ENCODE data around the gene KRT76.
"Not testable (repeated sequence)": the region's sequence is repeated elsewhere in the genome, so short reads cannot be mapped to it uniquely, and the experiment has no call there.

KRT76 gene

GRCh38 chr12:52796839-52797528 is 19.8 kb upstream of the KRT76 start:
- DNase-seq, result no peak

- no peak for DNase-seq
Observed at GRCh38 chr12:52796429-52796794, 19.3 kb upstream of the KRT76 start.

GRCh38 chr12:52795694-52796428 is 18.7 kb upstream of the KRT76 start, which contains the start of gene KRT3:
Gene KRT3, minus strand, starts transcription at chr12:52796117. Its CDS starts 75 bp downstream, at chr12:52796042.
- DNase-seq, result no peak

GRCh38 chr12:52795332-52795674 is 18.2 kb upstream of the KRT76 start:
- DNase-seq, result not testable (repeated sequence)

- no peak for DNase-seq
Observed at GRCh38 chr12:52794479-52795331, 17.6 kb upstream of the KRT76 start.

- DNase-seq, result no peak
Observed at GRCh38 chr12:52792185-52793029, 15.3 kb upstream of the KRT76 start.

GRCh38 chr12:52791271-52792184 is 14.4 kb upstream of the KRT76 start:
- no peak for DNase-seq

- DNase-seq, result no peak
Observed at GRCh38 chr12:52790427-52791270, 13.5 kb upstream of the KRT76 start.

- no peak for DNase-seq
Observed at GRCh38 chr12:52789637-52790426, 12.7 kb upstream of the KRT76 start.

GRCh38 chr12:52788876-52789636 is 11.9 kb upstream of the KRT76 start:
- DNase-seq, result no peak

GRCh38 chr12:52788192-52788875 is 11.2 kb upstream of the KRT76 start:
- DNase-seq, result no peak

- no peak for DNase-seq
Observed at GRCh38 chr12:52787324-52788191, 10.4 kb upstream of the KRT76 start.

- no peak for DNase-seq
Observed at GRCh38 chr12:52784909-52785308, 7.8 kb upstream of the KRT76 start.

- DNase-seq, result no peak
Observed at GRCh38 chr12:52783563-52784316, 6.6 kb upstream of the KRT76 start.

- DNase-seq, result no peak
Observed at GRCh38 chr12:52782502-52782901, 5.4 kb upstream of the KRT76 start.

GRCh38 chr12:52781399-52782082 is 4.4 kb upstream of the KRT76 start:
- no peak for DNase-seq

All from NCI-H526 treated with DMSO at 0.1 percent for 48 hours (cell line).